Stimulated activated CD4-positive, alpha-beta T cell treated with anti-CD3 and anti-CD28 coated beads, Interleukin-12 subunit alpha, Interleukin-12 subunit beta, amount 100 ng/mL, for 24 hours (primary cell): ENCODE data around the gene RLIM.

Experiments
- DNase-seq, 2 experiments: peaks; one replicate each; pipeline ENCODE4 v3.0.0-alpha.2; 2020; ENCODE audit warnings: low read depth in 2 of 2

RLIM gene

GRCh38 chrX:74536152-74536831 is 78.1 kb downstream of the RLIM start:
- peak in 1 of 2 experiments; percentile 17 for DNase-seq

GRCh38 chrX:74535408-74536151 is 78.8 kb downstream of the RLIM start:
- peak in 1 of 2 experiments; percentile 26 for DNase-seq
